BJ (cell line): ENCODE results near the gene GCHFR. TPM values are rescaled to one million over a fixed set of nuclear protein-coding genes. Genes with fewer than 3 reads are reported as not detected.

Experiments
- CTCF ChIA-PET: fragments of 350-600 bp; formaldehyde crosslinking; extraction: SDS; loops from one replicate; lab custom pipeline; 2021; ENCODE audit warnings: antibody characterized with exemption, inconsistent platforms; lab: Yijun Ruan, JAX
- POLR2A ChIA-PET: fragments of 300-600 bp; sonication (Branson Sonifier 250); formaldehyde crosslinking; extraction: SDS; loops from one replicate; lab custom pipeline; 2021; ENCODE audit warnings: antibody characterized with exemption; lab: Charles Lee
- DNase-seq: peaks from one replicate; pipeline ENCODE4 v3.0.0-alpha.2; 2011; ENCODE audit warnings: low read depth
- H3K27me3 ChIP-seq: 2 replicates; pipeline ENCODE4 v1.6.0; 2011; ENCODE audit warnings: low read length; ENCODE audit not compliant: control insufficient read depth, insufficient read depth
- H3K36me3 ChIP-seq: 2 replicates; pipeline ENCODE4 v1.5.1; 2011; ENCODE audit warnings: low read length; ENCODE audit not compliant: control insufficient read depth, insufficient read depth
- H3K4me3 ChIP-seq: 2 replicates; pipeline ENCODE4 v1.5.1; 2011; ENCODE audit warnings: low read depth, mild to moderate bottlenecking, control low read depth, low read length
- polyA plus RNA-seq: library from polyadenylated mRNA; depleted of rRNA; stranded (reverse); fragments of >200 nt; gene quantifications from 2 replicates; pipeline ENCODE4 v1.2.3, GENCODE V29; 2011
- TF ChIP-seq, protein P1 (sequence below): IDR thresholded peaks from 2 replicates; pipeline ENCODE4 v1.5.1; 2011; ENCODE audit warnings: low read depth, mild to moderate bottlenecking, control low read depth, inconsistent platforms, low read length, moderate library complexity; ENCODE audit not compliant: insufficient read depth

GCHFR gene
- polyA plus RNA-seq, 1 experiment: 2.5 TPM

DNA sequence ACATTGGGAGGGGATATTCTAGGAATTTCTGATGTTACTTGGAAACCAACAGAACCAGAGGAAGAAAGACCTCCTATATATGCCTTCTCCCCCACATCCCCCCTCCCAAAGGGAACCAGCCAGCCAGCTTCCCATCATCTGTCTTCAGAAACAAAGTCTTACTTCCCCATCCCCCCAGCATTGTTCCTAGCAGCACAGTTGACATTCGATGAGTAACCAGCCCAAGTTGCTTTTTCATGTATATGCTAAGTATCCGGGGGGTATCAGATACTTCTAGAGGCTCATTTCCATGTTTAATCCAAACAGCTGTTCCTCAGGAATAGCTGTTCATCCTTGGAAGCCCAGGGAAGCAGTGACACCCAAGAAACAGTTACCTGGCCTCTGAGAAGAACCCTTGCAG is 24.8 kb upstream of the GCHFR start:
- CTCF ChIA-PET: interaction anchor here (1.1 kb wide), 1 partner anchor 26 kb away, joined by 4 read pairs; no protein-coding TSS in a partner anchor
- POLR2A ChIA-PET: no interaction called here
- H3K36me3 ChIP-seq: peaks cover 18% of the 10 kb centered on the region
- TF ChIP-seq, protein P1, sequence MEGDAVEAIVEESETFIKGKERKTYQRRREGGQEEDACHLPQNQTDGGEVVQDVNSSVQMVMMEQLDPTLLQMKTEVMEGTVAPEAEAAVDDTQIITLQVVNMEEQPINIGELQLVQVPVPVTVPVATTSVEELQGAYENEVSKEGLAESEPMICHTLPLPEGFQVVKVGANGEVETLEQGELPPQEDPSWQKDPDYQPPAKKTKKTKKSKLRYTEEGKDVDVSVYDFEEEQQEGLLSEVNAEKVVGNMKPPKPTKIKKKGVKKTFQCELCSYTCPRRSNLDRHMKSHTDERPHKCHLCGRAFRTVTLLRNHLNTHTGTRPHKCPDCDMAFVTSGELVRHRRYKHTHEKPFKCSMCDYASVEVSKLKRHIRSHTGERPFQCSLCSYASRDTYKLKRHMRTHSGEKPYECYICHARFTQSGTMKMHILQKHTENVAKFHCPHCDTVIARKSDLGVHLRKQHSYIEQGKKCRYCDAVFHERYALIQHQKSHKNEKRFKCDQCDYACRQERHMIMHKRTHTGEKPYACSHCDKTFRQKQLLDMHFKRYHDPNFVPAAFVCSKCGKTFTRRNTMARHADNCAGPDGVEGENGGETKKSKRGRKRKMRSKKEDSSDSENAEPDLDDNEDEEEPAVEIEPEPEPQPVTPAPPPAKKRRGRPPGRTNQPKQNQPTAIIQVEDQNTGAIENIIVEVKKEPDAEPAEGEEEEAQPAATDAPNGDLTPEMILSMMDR: no peak
- DNase-seq: no peak
- H3K4me3 ChIP-seq: no peak overlapping the region
- no peaks in the 10 kb centered on the region for H3K27me3 ChIP-seq

DNA sequence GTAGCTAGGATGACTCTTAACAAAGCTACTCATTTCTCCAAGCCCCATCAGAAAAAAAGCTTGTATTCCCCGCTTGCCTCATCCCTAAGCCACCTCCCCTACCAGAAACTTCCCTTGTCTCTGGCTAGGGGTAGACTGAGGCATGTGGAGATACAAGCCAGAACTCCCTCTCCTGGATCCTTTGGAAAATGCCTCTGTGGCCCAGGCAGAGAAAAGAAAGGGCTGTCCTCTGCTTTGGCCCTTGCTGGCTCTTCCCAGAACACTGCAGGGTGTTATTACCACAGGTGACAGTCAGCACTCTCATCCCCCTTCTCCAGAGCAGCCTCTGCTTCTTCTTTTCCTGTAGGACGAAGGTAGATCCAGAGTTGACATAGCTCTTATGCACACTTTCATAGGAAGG is 24.0 kb upstream of the GCHFR start:
- CTCF ChIA-PET: interaction anchor here (1.7 kb wide), 1 partner anchor 10 kb away, joined by 4 read pairs; no protein-coding TSS in a partner anchor
- peaks cover 20% of the 10 kb centered on the region for H3K36me3 ChIP-seq

DNA sequence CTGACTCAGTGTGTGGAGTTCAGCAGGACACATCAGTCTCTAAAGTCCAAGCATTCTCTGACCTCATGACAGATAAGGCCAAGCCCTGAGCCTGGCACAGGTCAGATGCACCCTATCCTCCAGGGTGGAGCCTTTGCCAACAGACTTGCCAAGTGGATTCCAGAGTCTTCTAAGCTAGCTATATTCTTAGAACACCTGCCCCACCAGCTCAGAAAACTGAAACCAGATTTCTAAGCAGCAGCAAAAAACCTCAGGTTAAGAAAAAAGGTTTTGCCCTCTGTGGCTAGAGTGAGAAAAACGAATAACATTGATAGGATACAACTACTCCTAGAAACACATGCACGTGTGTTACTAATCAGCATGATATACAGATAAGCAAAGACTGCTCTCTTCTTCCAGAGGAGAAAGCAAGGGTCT is 20.4 kb upstream of the GCHFR start:
- no peaks in the 10 kb centered on the region for H3K27me3 ChIP-seq
- ChIA-PET POLR2A (no interaction called here), CTCF (interaction anchor here (0.6 to 1.8 kb wide), 5 partner anchors 10 to 151 kb away, joined by 3 to 10 read pairs (median 4); partner anchors contain the start of gene VPS18)
- no peak for DNase-seq
- peaks cover 13% of the 10 kb centered on the region for H3K36me3 ChIP-seq
- no peak overlapping the region for H3K4me3 ChIP-seq
- TF ChIP-seq, protein P1: no peak

More for the DNA sequence above, 24.0 kb upstream of the GCHFR start:
- DNase-seq: no peak
- POLR2A ChIA-PET: no interaction called here
- H3K27me3 ChIP-seq: no peaks in the 10 kb centered on the region
- TF ChIP-seq, protein P1: no peak; the same call in 1 of the 2 replicates
- H3K4me3 ChIP-seq: no peak overlapping the region

DNA sequence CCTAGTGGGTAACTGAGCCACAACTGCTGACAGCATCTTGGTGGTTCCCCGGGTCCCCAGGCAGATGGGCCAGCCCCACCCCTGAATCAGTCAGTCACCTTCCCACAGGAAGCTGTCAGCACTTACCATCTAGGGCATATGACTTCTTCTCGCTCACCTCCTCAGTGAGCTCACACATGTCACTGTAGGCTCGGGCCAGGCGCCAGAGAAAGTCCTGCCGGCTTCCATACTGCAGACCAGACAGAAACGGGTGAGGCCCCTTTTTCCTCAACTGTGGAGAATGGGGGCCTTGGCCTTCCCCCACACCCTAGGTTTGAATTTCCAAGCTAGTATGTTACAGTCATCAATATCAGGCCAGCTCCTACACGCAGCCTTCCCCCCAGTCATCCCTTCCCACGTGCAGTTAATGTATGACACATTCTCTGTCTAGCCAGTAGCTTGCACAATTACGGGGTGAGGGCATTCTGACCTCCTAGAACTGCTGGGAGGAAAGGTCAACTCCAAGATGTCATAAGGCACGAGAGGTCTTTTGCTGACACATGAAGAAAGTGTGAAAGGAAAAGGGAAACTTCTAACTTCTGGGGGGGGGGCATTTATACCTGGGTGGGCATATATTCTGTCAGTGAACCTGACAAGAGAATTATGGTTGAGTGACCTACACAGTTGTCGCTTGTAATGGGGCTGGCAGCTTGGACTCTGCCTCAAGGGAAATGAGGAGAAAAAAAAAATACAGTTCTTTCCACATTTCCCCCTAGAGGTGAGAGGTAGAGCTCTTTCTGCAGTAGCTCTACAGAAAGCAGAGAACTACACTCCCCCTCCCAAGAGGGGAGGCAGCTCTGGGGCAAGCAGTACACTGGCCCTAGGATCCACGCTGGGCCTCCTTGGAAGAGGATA is 19.7 kb upstream of the GCHFR start:
- TF ChIP-seq, protein P1: no peak
- no peak for DNase-seq
- H3K36me3 ChIP-seq: peaks cover 13% of the 10 kb centered on the region
- POLR2A ChIA-PET: interaction anchor here (0.6 kb wide), 1 partner anchor 155 kb away, joined by 5 read pairs; no protein-coding TSS in a partner anchor
- no peaks in the 10 kb centered on the region for H3K27me3 ChIP-seq
- CTCF ChIA-PET: interaction anchor here (0.6 to 2.1 kb wide), 13 partner anchors 9 to 151 kb away, joined by 3 to 10 read pairs (median 3); partner anchors contain the start of gene VPS18
- H3K4me3 ChIP-seq: no peak overlapping the region

DNA sequence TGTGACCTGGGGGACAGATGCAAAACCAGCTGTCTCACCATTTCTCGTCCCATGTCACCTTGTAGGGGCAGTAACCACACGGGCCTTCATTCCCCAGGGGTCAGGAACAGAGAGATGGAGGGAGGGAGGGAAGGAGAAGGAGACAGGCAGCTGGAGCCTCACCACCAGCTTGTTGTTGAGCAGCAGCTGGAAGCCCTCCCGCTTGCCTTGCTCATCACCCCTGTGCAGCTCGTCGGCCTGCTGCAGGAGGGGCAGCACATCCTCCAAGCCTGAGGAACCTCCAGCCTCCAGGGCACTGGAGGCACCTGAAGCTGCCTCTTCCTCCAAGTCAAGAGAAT is 19.1 kb upstream of the GCHFR start:
- Histone ChIP-seq H3K27me3 (no peaks in the 10 kb centered on the region), H3K4me3 (no peak overlapping the region), H3K36me3 (peaks cover 9% of the 10 kb centered on the region)
- TF ChIP-seq, protein P1: no peak
- ChIA-PET POLR2A (no interaction called here), CTCF (interaction anchor here (0.6 to 2.1 kb wide), 8 partner anchors 12 to 151 kb away, joined by 3 to 10 read pairs (median 4); partner anchors contain the start of gene VPS18)
- DNase-seq: no peak
